NCI-H2171 (cell line): ENCODE measurements around the gene PRAMEF5.
"Not testable (repeated sequence)": the region's sequence is repeated elsewhere in the genome, so short reads cannot be mapped to it uniquely, and the experiment has no call there.

Experiments
- DNase-seq: peaks from one replicate; lab custom pipeline; 2025; lab: John Stamatoyannopoulos, UW

The PRAMEF5 gene

DNA sequence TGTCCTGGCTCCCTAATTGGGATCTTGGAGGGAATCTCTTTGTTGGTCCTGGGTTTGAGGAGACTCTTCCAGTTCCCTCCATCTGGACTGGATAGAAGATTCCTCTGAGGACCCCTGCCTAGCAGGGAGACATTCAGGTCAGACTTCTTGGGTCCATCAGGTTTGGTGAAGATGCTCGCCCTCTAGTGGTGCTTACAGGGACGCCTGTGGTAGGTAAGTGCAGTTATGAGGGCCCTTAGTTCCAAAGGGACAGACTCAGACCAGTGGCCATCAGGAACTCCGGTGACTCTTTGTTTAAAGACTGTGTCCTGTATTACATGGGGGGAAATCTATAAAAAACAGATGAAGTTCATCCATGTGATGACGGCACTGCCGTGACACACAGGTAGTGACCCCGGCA lies 23.0 kb downstream of the PRAMEF5 start:
- not testable (repeated sequence) for DNase-seq

DNA sequence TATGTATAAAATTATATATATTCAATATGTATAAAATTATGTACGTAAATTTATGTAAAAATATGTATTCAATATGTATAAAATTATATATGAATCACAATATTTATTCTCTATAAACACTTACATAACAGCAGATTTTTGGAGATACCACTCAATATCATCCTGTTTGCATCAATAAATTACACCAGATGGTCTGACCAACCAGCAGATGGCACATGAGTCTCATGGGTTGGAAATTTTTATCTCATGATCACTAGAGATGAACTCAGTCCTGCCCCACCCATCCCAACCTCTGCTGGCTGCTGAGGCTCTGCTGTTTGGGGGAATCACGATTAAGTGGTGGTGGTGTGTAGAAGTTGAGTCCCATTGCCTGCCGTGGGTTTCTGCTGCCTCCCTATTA lies 25.6 kb downstream of the PRAMEF5 start:
- not testable (repeated sequence) for DNase-seq

DNA sequence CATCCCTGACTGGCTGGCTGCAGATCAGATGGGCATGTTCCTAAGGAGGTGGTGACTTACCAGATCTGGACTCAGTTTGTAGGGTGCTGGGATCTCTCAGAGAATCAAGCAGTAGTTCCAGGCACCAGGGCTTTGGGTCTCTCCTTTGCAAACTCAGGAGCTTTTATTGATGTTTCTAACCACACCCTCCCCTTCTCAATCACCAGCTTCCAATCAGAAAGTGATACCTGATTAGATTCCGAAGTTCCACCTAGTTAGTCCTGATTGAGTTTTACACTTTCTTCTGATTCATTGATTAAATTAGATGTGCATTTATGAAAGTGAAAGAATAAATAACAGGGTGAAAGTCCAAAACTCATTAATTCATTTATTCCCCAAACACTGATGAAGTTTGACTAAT lies 31.0 kb downstream of the PRAMEF5 start, which contains the start of gene PRAMEF8:
Gene PRAMEF8 (minus strand): TSS at position 101 of the 400 bp plus-strand sequence. CDS start 1,046 bp downstream, outside the sequence.
- DNase-seq = not testable (repeated sequence)

DNA sequence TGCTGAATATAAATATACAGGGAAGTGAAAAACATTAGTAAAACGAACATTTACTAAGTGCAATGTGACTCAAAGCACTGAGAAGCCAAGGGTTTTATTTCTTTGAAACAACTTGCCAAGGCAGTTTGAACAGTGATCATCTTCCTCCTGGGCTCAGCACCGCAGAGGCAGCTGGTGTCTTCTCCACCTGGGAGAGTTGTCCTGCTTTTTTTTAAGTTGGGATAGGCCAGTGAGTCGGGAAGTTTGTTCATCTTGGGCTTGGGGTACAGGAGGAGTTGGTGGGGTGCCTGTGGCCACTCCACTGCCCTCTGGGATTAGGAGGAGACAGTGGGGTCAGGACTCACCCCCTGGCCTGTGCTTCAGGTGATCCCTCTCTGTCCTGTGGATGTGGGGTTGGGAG lies 35.0 kb downstream of the PRAMEF5 start:
- DNase-seq = not testable (repeated sequence)

DNA sequence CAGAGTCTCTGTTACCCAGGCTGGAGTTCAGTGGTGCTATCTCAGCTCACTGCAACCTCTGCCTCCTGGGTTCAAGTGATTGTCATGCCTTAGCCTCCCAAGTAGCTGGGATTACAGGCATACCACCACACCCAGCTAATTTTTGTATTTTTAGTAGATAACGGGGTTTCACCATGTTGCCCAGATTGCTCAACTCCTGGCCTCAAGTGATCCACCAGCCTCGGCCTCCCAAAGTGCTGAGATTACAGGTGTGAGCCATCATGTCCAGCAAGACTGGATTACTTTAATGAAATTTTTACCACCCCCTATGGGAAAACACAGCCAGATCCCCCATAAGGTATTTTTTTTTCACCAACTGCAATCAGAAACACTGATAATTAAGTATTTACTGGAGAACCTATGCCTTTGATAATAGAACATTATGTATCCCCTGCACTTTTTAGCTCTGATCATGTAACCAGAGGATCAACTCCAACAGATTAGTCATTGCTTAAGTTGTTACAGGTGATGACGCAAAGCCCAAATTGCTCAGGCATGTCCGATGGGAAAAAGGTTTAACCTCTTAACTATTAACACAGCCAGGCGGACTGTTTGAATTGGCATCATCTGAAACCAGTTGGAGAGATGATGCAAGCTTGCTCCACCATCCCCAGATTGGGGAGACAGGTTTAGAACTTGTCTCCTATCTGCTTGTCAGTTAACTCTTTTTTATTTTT lies 43.4 kb downstream of the PRAMEF5 start:
- not testable (repeated sequence) for DNase-seq

DNA sequence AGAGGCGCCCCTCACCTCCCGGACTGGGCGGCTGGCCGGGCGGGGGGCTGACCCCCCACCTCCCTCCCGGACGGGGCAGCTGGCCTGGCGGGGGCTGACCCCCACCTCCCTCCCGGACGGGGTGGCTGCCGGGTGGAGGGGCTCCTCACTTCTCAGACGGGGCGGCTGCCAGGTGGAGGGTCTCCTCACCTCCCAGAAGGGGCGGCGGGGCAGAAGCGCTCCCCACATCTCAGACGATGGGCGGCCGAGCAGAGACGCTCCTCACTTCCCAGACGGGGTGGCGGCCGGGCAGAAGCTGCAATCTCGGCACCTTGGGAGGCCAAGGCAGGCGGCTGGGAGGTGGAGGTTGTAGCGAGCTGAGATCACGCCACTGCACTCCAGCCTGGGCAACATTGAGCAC lies 44.7 kb downstream of the PRAMEF5 start:
- not testable (repeated sequence) for DNase-seq

DNA sequence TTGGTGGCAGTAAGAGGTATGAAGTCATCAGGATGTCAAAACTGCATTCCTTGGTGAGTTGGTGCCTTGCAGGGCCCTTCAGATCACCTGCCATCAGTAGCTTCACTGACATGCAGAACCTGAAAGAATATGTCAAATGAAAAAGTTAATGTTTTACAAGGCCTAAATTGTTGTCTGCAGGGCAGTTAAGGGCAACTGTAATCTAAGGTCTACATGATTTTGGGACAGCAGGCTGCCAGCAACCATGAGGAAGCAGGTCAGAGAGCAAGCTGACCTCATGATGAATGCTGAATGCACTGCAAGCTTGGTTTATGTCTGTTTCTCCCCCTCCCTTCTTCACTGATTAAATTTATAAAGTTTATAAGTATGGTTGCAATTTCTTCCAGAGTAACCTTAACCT lies 48.2 kb downstream of the PRAMEF5 start:
- DNase-seq = not testable (repeated sequence)

DNA sequence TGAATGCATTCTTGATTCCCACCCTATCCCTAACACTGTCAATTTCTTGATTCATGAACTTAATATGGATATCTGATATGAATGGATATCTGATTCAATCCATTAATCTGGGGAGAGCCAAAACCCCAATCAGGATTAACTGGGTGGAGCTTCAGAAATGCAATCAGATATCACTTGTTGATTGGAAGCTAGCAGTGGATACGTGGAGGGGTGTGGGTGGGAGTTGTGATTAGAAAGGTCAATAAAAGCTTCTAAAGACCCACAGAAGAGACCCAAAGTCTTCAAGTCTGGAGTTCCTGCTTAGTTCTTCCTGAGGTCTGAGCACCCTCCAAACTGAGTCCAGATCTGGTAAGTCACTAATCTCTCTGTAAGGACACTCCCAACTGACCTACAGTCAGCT lies 49.2 kb downstream of the PRAMEF5 start, which contains the start of gene PRAMEF33:
Gene PRAMEF33 (plus strand): TSS at position 301 of the 400 bp plus-strand sequence. CDS start 2,416 bp downstream, outside the sequence.
- not testable (repeated sequence) for DNase-seq
